Activated CD8-positive, alpha-beta memory T cell treated with anti-CD3 and anti-CD28 coated beads for 24 hours (primary cell): ENCODE results near the gene ZNF438.
"Not testable (repeated sequence)": the region's sequence is repeated elsewhere in the genome, so short reads cannot be mapped to it uniquely, and the experiment has no call there.

Experiments used
- DNase-seq: peaks from one replicate; pipeline ENCODE4 v3.0.0-alpha.2; 2020

ZNF438 gene

GRCh38 chr10:30984563-30985328 lies 46.9 kb downstream of the ZNF438 start:
- no peak for DNase-seq

GRCh38 chr10:30983209-30983608 lies 48.5 kb downstream of the ZNF438 start:
- not testable (repeated sequence) for DNase-seq

- no peak for DNase-seq
Observed at GRCh38 chr10:30980951-30981616, 50.6 kb downstream of the ZNF438 start.

GRCh38 chr10:30979956-30980355 lies 51.7 kb downstream of the ZNF438 start:
- DNase-seq = no peak

GRCh38 chr10:30978843-30979242 lies 52.8 kb downstream of the ZNF438 start:
- no peak for DNase-seq

GRCh38 chr10:30977385-30977784 lies 54.3 kb downstream of the ZNF438 start:
- DNase-seq = no peak

- no peak for DNase-seq
Observed at GRCh38 chr10:30974773-30975415, 56.8 kb downstream of the ZNF438 start.

GRCh38 chr10:30974355-30974754 lies 57.3 kb downstream of the ZNF438 start:
- no peak for DNase-seq

- DNase-seq = no peak
Observed at GRCh38 chr10:30973737-30974136, 57.9 kb downstream of the ZNF438 start.

GRCh38 chr10:30970760-30971460 lies 60.8 kb downstream of the ZNF438 start:
- no peak for DNase-seq

- DNase-seq = no peak
Observed at GRCh38 chr10:30968711-30969110, 63.0 kb downstream of the ZNF438 start.

- DNase-seq = no peak
Observed at GRCh38 chr10:30967650-30968410, 63.8 kb downstream of the ZNF438 start.

GRCh38 chr10:30963992-30964930 lies 67.4 kb downstream of the ZNF438 start:
- no peak for DNase-seq

- no peak for DNase-seq
Observed at GRCh38 chr10:30962522-30962921, 69.1 kb downstream of the ZNF438 start.

GRCh38 chr10:30959836-30960210 lies 71.8 kb downstream of the ZNF438 start:
- no peak for DNase-seq

- not testable (repeated sequence) for DNase-seq
Observed at GRCh38 chr10:30949218-30949617, 82.4 kb downstream of the ZNF438 start.

GRCh38 chr10:30944005-30944404 lies 87.7 kb downstream of the ZNF438 start:
- DNase-seq = no peak

GRCh38 chr10:30943451-30943850 lies 88.2 kb downstream of the ZNF438 start:
- DNase-seq = no peak

GRCh38 chr10:30940256-30940655 lies 91.4 kb downstream of the ZNF438 start:
- DNase-seq = no peak

- DNase-seq = no peak
Observed at GRCh38 chr10:30939643-30940251, 91.9 kb downstream of the ZNF438 start.

GRCh38 chr10:30935078-30935477 lies 96.6 kb downstream of the ZNF438 start:
- DNase-seq = no peak
